Mammary epithelial cell (primary cell): ENCODE data around the gene MEGF11.

Experiments
- CTCF ChIP-seq, 2 donors: IDR thresholded peaks in 1 of 2; conservative IDR thresholded peaks in 1 of 2; 2 replicates each; pipeline ENCODE4 v1.5.1; 2011 to 2012; ENCODE audit warnings: inconsistent platforms in 2 of 2, low read length in 2 of 2, mild to moderate bottlenecking in 2 of 2, control low read depth in 1 of 2, low read depth in 1 of 2; ENCODE audit not compliant: insufficient read depth in 1 of 2; ENCODE audit errors: extremely low read depth in 1 of 2
- EZH2 ChIP-seq: IDR thresholded peaks from 2 replicates; pipeline ENCODE4 v1.6.1; 2012; ENCODE audit warnings: low read length, inconsistent platforms, borderline replicate concordance

GRCh38 chr15:66040211-66040892 lies 213.2 kb downstream of the MEGF11 start:
- TF ChIP-seq CTCF (conservative IDR thresholded peaks at IDR 0.05 in 1 of 2, IDR thresholded peaks at IDR 0.05 in 1 of 2; ENCODE audit: extremely low read depth in 1 of 2, insufficient read depth in 1 of 2, low read depth in 1 of 2, low read length in 2 of 2): no peak
- no peak for TF ChIP-seq EZH2
